Hypothalamus (tissue), 51 donors: ENCODE results near the gene PSMD13.

Experiments used
- DNase-seq, 51 donors: peaks; one replicate each; lab custom pipeline; 2025; lab: John Stamatoyannopoulos, UW

The PSMD13 gene

GRCh38 chr11:269146-269890, 32.5 kb downstream of the PSMD13 start:
- DNase-seq: peak in 1 of 51 donors; percentile 45

DNA sequence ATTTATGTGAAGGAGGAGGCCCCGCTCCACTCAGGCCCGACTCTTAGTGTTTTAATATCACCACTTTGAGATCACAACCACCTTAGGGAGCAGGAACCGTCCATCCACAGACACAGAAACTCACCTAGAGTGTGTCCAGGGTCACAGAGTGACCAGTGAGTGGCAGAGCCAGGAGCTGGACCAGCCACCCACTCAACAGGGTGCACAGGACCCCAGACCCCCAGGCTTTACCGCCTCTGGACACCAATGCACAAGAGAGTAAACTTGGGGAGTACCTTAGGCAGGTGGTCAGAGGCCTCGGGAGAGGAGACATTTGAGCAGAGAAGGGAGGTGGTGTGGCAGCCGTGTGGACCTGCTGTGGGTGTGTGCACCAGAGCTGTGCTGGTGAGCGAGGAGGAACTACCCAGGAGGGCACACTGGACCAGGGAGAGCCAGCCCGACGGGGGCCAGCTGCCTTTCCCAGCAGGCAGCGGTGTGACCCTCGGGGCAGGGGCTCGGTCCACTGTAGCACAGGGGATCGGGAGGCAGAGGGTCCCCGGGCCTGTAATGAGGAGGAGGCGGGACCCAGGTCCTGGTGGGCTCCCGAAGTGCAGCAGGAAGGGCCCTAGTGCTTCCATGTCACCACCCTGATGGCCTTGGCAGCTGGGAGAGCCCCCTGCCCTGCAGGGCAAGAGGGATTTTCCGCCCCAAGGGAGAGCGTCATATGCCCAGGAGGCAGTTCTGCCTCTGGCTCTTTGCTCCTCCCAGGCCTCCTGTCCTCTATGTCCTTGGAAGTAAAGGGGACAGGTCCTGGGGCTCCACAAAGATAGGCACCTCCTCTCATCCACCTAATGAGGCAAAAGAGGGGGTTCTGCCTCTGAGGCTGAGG, 33.9 kb downstream of the PSMD13 start:
- DNase-seq: no peak

DNA sequence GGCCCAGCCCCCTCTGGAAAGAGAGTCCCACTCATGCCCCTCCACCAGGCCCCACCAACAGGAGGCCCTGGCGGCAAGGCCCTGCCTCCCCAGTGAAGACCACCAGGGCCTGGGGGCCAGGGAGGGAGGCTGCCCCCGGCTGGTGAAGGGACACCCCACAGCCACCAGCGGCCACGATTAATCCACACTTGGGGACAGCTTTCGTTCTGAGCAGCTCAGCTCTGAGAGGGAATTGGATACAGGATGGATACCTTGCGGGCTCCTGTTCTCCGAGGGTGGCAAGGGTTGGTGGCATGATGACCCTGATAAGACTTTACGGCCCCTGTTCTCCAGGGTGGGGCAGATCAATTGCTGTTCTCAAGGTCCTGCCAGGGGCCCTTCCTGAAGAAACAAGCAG, 34.5 kb downstream of the PSMD13 start:
- DNase-seq: no peak

DNA sequence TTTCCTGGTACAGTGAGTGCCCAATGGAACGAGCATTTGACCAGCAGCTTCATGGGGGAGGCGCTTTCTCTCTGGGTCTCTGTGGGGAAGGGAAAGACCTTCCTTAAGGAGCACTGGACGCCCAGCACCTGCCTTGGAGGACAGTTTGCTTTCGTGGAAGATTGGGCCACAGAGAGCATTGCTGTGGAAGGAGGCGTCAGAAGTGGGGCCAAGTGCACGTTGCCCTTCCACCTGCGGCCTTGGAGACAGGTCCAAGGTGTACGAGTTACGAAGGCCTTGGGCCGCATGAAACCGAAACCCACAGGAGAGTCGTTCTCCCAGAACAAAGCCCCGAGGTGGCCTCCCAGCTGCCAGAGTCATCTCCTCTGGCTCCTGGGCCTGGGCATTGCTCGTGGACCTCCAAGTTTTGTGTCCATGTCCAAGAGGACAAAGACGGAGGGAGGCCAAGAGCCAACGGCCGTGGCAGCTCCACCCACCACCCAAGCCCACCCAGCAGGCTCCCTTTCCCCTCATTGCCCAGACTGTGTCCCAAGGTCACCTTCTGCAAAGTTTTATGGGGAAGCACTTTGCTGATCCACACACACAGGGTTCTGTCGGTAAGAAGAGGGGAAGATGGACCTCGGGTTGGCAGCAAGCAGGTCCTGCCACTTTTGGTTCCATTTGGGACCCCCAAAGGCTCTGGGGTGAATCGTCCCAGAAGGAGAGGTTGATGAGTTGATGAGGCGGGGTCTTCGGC, 35.6 kb downstream of the PSMD13 start:
- no peak for DNase-seq

DNA sequence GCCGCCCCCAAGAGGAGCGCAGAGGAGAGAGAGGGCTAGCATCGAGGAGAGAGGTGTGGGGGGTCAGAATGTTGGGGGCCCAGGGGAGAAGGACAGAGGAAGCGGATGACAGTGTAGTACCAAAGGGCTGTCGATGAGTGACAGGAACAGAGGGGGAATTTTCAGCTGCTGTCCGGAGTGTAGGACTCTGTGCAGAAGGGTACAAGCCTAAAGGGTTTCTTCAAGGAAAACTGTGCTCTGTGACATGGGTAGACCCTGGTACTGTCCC, 36.1 kb downstream of the PSMD13 start:
- DNase-seq: no peak

DNA sequence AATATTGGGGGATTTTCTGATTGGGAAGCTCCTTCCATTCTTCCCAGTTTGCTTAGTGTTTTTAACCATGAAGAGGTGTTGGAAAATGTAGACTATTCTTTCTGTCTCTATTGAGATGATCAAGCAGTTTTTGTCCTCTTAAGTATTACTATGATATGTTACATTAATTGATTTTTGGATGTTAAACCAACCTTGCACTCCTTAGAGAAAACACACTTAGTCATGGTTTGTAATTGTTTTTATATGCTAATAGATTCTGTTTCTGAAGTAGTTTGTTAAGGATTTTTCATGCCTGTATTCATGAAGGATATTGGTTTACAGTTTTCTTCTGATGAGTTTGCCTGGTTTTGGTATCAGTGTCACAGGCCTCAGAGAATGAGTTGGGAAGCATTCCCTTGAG, 39.4 kb downstream of the PSMD13 start:
- DNase-seq: no peak

- no peak for DNase-seq
Measured at GRCh38 chr11:278001-278951, 41.5 kb downstream of the PSMD13 start, which contains the start of gene NLRP6. TSS of gene NLRP6 (plus strand) at chr11:278407. CDS start at chr11:278570, 163 bp downstream.

DNA sequence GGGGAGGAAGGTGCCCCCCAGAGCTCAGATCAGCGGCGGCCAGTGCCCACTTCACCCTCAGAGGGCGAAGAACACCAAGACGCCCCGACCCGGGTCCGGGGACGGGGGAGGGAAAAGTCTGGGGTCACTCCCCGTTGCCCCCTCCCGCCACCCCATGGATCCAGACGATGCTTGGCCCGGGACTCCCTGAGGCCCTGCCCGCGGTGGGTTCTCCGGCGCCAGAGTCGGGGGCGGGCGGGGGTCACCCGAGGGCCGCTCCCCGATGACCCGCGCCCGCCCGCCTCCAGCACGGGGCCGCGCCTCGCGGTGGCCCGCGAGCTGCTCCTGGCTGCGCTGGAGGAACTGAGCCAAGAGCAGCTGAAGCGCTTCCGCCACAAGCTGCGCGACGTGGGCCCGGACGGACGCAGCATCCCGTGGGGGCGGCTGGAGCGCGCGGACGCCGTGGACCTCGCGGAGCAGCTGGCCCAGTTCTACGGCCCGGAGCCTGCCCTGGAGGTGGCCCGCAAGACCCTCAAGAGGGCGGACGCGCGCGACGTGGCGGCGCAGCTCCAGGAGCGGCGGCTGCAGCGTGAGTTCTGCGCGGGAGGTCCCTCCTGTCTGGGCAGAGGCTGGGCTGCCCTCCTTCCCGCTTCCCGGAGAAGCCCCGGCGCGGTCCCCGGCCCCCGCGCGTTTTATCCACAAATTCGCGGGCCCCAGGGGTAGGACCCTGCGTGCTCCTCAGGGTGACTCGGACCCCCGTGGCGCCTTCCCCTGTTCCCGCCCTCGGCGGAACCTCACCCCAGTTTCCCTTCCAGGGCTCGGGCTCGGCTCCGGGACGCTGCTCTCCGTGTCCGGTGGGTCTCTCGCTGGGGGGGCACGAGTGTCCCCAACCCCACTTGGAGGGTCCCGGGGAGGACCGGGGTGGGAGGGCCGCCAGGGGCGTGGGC, 42.5 kb downstream of the PSMD13 start:
- no peak for DNase-seq

GRCh38 chr11:279966-280705, 43.4 kb downstream of the PSMD13 start:
- no peak for DNase-seq

GRCh38 chr11:280706-281485, 44.1 kb downstream of the PSMD13 start:
- no peak for DNase-seq

DNA sequence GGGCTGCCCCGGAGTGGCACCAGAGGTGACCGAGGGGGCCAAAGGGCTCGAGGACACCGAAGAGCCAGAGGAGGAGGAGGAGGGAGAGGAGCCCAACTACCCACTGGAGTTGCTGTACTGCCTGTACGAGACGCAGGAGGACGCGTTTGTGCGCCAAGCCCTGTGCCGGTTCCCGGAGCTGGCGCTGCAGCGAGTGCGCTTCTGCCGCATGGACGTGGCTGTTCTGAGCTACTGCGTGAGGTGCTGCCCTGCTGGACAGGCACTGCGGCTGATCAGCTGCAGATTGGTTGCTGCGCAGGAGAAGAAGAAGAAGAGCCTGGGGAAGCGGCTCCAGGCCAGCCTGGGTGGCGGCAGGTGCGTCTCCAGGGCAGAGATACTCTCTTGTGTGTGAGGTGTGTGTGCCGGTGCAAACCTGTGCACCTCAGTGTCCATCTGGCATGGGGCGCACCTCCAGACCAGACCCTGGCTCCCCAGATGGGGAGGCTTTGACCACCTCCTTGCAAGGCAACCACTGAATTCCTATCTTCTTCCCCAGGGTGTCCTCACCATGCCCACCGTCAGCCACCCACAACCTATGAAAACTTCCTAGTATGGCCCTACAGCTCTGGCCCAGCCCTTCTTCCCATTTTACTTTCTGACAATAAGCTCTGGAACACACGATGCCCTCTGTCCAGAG, 44.8 kb downstream of the PSMD13 start:
- no peak for DNase-seq

GRCh38 chr11:282171-282570, 45.4 kb downstream of the PSMD13 start:
- DNase-seq: no peak

- DNase-seq: no peak
Measured at GRCh38 chr11:282630-283360, 46.0 kb downstream of the PSMD13 start.

- no peak for DNase-seq
Measured at GRCh38 chr11:283405-284104, 46.8 kb downstream of the PSMD13 start.

DNA sequence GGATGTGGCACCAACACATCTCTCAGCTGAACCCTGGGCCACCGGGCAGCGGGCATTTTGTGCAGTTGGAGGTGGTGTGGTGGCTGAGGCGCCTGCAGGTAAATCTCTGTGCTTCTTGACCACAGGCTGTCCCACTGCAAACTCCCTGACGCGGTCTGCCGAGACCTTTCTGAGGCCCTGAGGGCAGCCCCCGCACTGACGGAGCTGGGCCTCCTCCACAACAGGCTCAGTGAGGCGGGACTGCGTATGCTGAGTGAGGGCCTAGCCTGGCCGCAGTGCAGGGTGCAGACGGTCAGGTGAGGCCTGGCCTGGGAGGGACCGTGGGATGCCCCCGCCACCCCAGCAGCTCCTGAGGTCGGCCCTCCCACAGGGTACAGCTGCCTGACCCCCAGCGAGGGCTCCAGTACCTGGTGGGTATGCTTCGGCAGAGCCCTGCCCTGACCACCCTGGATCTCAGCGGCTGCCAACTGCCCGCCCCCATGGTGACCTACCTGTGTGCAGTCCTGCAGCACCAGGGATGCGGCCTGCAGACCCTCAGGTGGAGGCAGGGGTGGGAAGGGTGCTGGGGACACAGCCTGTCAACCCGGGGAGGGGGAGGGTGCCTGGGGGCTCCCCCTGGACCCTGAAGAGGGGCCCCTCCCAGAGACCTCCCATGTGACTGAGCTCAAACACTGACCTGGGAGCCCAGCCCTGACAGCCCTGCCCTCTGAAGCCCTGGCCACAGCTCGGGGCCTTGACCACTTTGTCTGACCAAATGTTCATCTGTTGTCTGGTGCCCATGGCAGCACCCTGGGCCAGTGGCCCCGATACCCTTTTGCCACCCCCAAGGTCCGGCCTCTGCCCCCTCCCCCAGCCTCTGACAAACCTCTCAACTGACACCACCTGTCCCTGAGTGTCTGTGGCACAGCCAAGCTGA, 47.6 kb downstream of the PSMD13 start:
- DNase-seq: no peak
